ENCODE data around the gene SLC11A2.
"Not testable (repeated sequence)": the region's sequence is repeated elsewhere in the genome, so short reads cannot be mapped to it uniquely, and the experiment has no call there.

The SLC11A2 gene

DNA sequence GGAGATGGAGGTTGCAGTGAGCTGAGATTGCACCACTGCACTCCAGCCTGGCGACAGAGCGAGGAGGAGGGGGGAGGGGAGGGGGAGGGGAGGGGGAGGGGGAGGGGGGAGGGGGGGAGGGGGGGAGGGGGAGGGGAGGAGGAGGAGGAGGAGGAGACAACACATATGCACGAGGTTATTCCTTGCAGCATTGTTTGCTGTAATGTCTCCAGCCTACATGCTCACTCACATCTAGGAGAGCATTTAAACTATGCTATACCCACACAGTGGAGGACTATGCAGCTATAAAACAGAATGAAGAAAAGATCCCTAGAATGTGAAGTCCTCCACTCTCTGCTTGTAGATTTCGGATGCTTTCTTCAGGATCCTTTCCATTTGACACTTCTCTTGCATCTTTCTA is 77.4 kb downstream of the SLC11A2 start:
- no peak for DNase-seq (ENCODE audit: low read depth in 2 of 2)

DNA sequence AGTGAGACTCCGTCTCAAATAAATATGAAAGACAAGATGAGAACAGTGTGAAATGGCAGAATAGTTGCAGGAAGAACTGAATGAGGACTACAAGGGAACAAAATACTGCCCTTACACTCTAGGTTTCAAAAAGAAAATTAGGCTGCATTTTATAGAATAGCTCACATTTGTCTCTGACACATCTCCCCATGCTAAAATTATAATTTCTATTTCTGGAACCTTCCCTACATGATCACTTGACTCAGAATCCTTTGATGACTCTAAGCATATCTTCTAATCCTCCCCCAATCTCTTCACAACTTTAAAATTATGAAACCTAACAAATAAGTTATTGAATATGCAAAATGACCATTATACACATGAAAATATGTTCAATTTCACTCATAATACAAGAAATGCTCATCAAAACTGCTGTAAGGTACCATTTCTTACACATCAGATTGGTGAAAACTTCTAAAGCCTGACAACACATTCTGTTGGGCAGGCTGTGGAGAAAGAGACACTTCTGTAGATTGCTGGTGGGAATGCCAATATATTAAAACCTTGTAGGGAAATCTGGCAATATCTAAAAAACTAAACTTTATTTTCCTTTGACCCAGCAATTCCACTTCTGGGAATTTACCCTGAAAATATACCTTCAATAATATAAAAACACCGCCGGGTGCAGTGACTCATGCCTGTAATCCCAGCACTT is 78.1 kb downstream of the SLC11A2 start:
- DNase-seq (ENCODE audit: low read depth in 2 of 2): no peak

DNA sequence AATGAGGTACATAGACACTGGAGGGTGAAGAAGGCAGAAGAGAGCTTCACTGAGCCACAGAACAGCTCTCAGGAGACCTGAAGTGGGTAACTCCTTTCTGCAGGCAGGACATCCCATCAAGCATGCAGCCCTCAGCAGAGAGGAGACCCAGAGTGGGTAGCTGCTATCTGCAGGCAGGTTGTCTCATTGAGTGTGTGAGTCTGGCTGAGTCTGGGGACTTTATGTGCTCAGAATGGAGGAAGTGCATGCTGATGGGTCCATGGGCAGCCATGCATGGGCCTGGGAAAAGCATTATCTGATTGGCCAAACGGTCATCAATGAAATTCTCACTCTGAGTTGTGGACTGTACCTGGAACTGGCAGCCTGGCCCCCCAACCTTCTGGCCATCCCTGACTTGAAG is 88.5 kb downstream of the SLC11A2 start:
- no peak for DNase-seq (ENCODE audit: low read depth in 2 of 2)

GRCh38 chr12:50936821-50937530 is 89.2 kb downstream of the SLC11A2 start:
- no peak for DNase-seq (ENCODE audit: low read depth in 2 of 2)

DNA sequence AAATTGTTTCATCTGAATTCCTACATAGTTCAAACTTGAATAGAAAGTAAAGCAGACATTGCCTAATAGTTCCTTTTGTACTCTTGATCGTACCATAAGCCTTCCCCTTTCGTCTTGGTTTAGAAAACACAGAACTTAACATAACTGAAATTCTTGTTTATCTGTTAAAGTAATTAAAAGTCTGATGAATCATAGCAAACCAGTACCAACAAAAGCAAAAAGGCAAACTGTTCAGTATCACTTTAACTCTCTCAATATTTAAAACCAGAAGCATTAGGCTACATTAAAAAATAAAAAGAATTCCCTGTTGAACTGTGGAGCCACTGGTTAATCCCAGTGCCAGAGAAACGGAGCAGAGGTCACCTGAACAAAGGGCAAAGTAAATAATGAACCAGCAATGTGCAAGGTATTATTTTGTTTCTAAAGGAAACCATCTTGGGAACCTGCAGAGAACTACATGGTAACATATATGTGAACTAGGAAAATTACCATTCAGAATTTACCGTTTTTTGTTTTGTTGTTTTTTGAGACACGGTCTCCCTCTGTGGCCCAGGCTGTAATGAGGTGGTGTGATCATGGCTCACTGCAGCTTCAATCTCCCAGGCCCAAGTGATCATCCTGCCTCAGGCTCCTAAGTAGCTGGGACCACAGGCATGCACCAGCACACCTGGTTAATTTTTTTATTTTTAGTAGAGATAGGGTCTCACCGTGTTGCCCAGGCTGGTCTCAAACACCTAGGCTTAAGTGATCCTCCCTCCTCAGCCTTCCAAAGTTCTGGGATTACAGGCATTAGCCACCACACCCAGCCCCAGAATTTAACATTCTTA is 91.0 kb downstream of the SLC11A2 start:
- no peak for DNase-seq (ENCODE audit: low read depth in 2 of 2)

DNA sequence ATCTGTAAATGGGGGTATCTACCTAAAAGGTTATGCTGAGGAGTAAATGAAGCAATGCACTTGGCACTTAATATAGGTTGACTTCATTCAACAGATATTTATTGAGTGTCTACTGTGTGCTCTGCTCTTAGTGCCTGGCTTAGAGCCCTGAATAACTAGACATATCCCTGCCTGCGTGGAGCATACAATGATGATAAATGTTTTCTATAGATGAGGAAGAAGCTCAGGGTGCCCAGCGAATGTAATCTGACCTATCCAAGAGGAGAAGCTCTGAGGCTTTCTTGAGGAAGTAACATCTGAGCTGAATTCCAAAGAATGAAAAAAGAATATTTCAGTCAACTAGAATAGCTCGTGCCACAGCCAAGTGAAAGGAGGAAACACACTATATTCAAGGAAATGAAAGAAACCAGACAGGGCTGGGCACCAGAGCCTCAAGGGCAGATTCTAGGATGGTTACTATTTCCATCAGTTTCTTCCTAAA is 91.8 kb downstream of the SLC11A2 start:
- no peak for DNase-seq (ENCODE audit: low read depth in 2 of 2)

GRCh38 chr12:50933459-50934124 is 92.6 kb downstream of the SLC11A2 start:
- DNase-seq (ENCODE audit: low read depth in 2 of 2): no peak

DNA sequence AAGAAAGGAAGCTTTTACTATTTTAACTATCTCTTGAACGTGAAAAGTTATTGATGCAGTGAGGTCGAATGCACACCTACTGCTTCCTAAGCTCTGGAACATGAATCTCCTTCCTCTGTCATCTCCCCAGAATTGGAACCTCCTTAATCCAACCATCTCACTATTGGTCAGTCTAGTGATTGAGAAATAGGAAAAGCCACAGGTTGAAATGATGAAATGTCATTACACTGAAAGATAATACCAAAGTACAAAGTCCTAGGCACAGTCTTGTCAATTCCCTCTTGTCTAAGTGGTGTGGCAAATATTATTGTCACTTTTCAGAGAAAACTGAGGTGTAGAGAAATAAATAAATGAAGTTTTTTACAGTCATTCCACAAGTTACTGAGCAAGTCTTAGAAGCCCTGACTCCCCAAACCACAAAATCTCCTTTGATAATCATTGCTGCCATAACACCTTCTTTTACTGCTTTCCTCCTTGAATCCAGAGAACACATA is 93.3 kb downstream of the SLC11A2 start:
- DNase-seq (ENCODE audit: low read depth in 2 of 2): no peak

GRCh38 chr12:50930477-50930876 is 95.7 kb downstream of the SLC11A2 start:
- DNase-seq (ENCODE audit: low read depth in 2 of 2): not testable (repeated sequence)

GRCh38 chr12:50929831-50930230 is 96.4 kb downstream of the SLC11A2 start:
- no peak for DNase-seq (ENCODE audit: low read depth in 2 of 2)
